Osteoblast (primary cell): ENCODE data around the gene EIF2S1. TPM values are rescaled to one million over a fixed set of nuclear protein-coding genes. Genes with fewer than 3 reads are reported as not detected.

Source experiments
- DNase-seq: peaks from one replicate; pipeline ENCODE4 v3.0.0; 2011; ENCODE audit warnings: low spot score, mixed read lengths; ENCODE audit not compliant: insufficient read length; ENCODE audit errors: missing footprints
- H2AFZ ChIP-seq: 2 replicates; pipeline ENCODE4 v1.6.0; 2011; ENCODE audit warnings: mild to moderate bottlenecking, low read length
- H3K27ac ChIP-seq: 2 replicates; pipeline ENCODE4 v1.5.1; 2011; ENCODE audit warnings: mild to moderate bottlenecking, low read depth, low read length, moderate library complexity
- H3K27me3 ChIP-seq: 2 replicates; pipeline ENCODE4 v1.6.0; 2012; ENCODE audit warnings: mild to moderate bottlenecking, control low read depth, inconsistent platforms, low read length, moderate library complexity; ENCODE audit not compliant: insufficient read depth
- H3K36me3 ChIP-seq: 2 replicates; pipeline ENCODE4 v1.5.1; 2011; ENCODE audit warnings: mild to moderate bottlenecking, low read length, control low read depth, moderate library complexity; ENCODE audit not compliant: insufficient read depth
- H3K4me1 ChIP-seq: 2 replicates; pipeline ENCODE4 v1.5.1; 2011; ENCODE audit warnings: mild to moderate bottlenecking, low read length, control low read depth, moderate library complexity; ENCODE audit not compliant: insufficient read depth
- H3K4me2 ChIP-seq: 2 replicates; pipeline ENCODE4 v1.6.0; 2011; ENCODE audit warnings: mild to moderate bottlenecking, low read length; ENCODE audit not compliant: insufficient read depth
- H3K4me3 ChIP-seq: fragments of 200-600 bp; sonication (generic); 3 replicates; pipeline ENCODE4 v1.5.1; 2012; ENCODE audit warnings: mild to moderate bottlenecking, low read length, inconsistent platforms; ENCODE audit not compliant: insufficient read depth
- H3K79me2 ChIP-seq: 2 replicates; pipeline ENCODE4 v1.6.0; 2012; ENCODE audit warnings: mild to moderate bottlenecking, low read length, control low read depth, inconsistent platforms; ENCODE audit not compliant: insufficient read depth
- H3K9me3 ChIP-seq: 2 replicates; pipeline ENCODE4 v1.5.1; 2011; ENCODE audit warnings: low read depth, low read length, control low read depth
- H4K20me1 ChIP-seq: 2 replicates; pipeline ENCODE4 v1.6.0; 2012; ENCODE audit warnings: mild to moderate bottlenecking, low read length, control low read depth; ENCODE audit not compliant: insufficient read depth
- total RNA-seq: library from RNA; depleted of rRNA; stranded (reverse); fragments of >200 nt; gene quantifications from 2 replicates; pipeline ENCODE4 v1.2.3, GENCODE V29; 2012
- TF ChIP-seq, protein P1 (sequence below): IDR thresholded peaks from 2 replicates; pipeline ENCODE4 v1.5.1; 2011; ENCODE audit warnings: mild to moderate bottlenecking, low read depth, low read length, moderate library complexity; ENCODE audit errors: extremely low read depth

EIF2S1 gene
- total RNA-seq, 1 donor, result 152 TPM

- H4K20me1 ChIP-seq, result no peaks in the 10 kb centered on the region
- peaks cover 6% of the 10 kb centered on the region for H3K4me1 ChIP-seq
- no peak overlapping the region for H2AFZ ChIP-seq
- H3K36me3 ChIP-seq, result no peaks in the 10 kb centered on the region
- H3K4me2 ChIP-seq, result no peak overlapping the region
- no peaks in the 10 kb centered on the region for H3K9me3 ChIP-seq
- H3K27ac ChIP-seq, result no peak overlapping the region
- DNase-seq, result no peak
- H3K27me3 ChIP-seq, result no peaks in the 10 kb centered on the region
- no peak overlapping the region for H3K4me3 ChIP-seq
- TF ChIP-seq, protein P1, sequence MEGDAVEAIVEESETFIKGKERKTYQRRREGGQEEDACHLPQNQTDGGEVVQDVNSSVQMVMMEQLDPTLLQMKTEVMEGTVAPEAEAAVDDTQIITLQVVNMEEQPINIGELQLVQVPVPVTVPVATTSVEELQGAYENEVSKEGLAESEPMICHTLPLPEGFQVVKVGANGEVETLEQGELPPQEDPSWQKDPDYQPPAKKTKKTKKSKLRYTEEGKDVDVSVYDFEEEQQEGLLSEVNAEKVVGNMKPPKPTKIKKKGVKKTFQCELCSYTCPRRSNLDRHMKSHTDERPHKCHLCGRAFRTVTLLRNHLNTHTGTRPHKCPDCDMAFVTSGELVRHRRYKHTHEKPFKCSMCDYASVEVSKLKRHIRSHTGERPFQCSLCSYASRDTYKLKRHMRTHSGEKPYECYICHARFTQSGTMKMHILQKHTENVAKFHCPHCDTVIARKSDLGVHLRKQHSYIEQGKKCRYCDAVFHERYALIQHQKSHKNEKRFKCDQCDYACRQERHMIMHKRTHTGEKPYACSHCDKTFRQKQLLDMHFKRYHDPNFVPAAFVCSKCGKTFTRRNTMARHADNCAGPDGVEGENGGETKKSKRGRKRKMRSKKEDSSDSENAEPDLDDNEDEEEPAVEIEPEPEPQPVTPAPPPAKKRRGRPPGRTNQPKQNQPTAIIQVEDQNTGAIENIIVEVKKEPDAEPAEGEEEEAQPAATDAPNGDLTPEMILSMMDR, result no peak
- H3K79me2 ChIP-seq, result no peaks in the 10 kb centered on the region
Observed at GRCh38 chr14:67391268-67391667, 31.1 kb downstream of the EIF2S1 start.

GRCh38 chr14:67392123-67392522, 32.0 kb downstream of the EIF2S1 start:
- H3K36me3 ChIP-seq, result no peaks in the 10 kb centered on the region
- no peaks in the 10 kb centered on the region for H4K20me1 ChIP-seq
- no peak overlapping the region for H3K4me3 ChIP-seq
- no peaks in the 10 kb centered on the region for H3K27me3 ChIP-seq
- DNase-seq, result no peak
- H3K4me1 ChIP-seq, result peaks cover 1% of the 10 kb centered on the region
- no peak overlapping the region for H3K27ac ChIP-seq
- H2AFZ ChIP-seq, result no peak overlapping the region
- no peaks in the 10 kb centered on the region for H3K79me2 ChIP-seq
- TF ChIP-seq, protein P1, result no peak
- no peak overlapping the region for H3K4me2 ChIP-seq
- H3K9me3 ChIP-seq, result no peaks in the 10 kb centered on the region

GRCh38 chr14:67392800-67393199, 32.7 kb downstream of the EIF2S1 start:
- H3K27ac ChIP-seq, result no peak overlapping the region
- H3K4me1 ChIP-seq, result no peaks in the 10 kb centered on the region
- no peaks in the 10 kb centered on the region for H3K79me2 ChIP-seq
- no peaks in the 10 kb centered on the region for H3K27me3 ChIP-seq
- H3K4me2 ChIP-seq, result no peak overlapping the region
- H2AFZ ChIP-seq, result no peak overlapping the region
- H4K20me1 ChIP-seq, result no peaks in the 10 kb centered on the region
- H3K9me3 ChIP-seq, result no peaks in the 10 kb centered on the region
- TF ChIP-seq, protein P1, result no peak
- H3K4me3 ChIP-seq, result no peak overlapping the region
- DNase-seq, result no peak
- H3K36me3 ChIP-seq, result no peaks in the 10 kb centered on the region

DNA sequence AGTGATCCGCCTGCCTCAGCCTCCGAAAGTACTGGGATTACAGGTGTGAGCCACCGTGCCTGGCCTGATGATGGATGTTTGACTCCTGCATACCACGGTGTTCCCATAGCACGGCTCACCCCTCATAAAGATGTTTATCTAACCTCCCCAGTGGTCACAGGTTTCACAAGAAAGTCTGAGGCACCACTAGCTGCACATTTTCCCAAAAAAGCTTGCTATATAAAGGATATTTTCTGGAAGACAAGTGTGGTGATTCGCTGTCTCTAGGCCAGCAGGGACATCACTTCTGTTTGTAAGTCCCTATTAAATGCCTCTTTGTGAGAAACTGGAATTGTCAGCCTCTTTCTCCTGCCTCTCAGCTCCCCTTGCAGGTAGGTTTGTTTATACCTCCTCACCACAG, 33.6 kb downstream of the EIF2S1 start:
- Histone ChIP-seq H2AFZ (no peak overlapping the region), H3K27me3 (no peaks in the 10 kb centered on the region), H3K27ac (no peak overlapping the region), H3K79me2 (no peaks in the 10 kb centered on the region), H3K36me3 (no peaks in the 10 kb centered on the region), H3K4me2 (no peak overlapping the region), H3K9me3 (no peaks in the 10 kb centered on the region), H3K4me3 (no peak overlapping the region), H4K20me1 (no peaks in the 10 kb centered on the region), H3K4me1 (no peaks in the 10 kb centered on the region)
- TF ChIP-seq, protein P1, result no peak
- no peak for DNase-seq
